Fibroblast of skin of left biceps (primary cell): ENCODE measurements around the gene SEPTIN1.
A peak's percentile ranks its signal among the peaks of the same experiment; 100 is the strongest.

Experiments
- DNase-seq, 2 experiments: peaks; one replicate each; pipeline ENCODE4 v3.0.0-alpha.2; 2013; ENCODE audit warnings: low read depth in 2 of 2

SEPTIN1 gene

GRCh38 chr16:30382111-30382881 lies at the start of gene SEPTIN1:
SEPTIN1 (minus strand) TSS chr16:30382561; CDS start chr16:30382542, 19 bp downstream.
- no peak for DNase-seq

- DNase-seq: no peak
Measured at GRCh38 chr16:30430428-30430970, 48.1 kb upstream of the SEPTIN1 start.

DNA sequence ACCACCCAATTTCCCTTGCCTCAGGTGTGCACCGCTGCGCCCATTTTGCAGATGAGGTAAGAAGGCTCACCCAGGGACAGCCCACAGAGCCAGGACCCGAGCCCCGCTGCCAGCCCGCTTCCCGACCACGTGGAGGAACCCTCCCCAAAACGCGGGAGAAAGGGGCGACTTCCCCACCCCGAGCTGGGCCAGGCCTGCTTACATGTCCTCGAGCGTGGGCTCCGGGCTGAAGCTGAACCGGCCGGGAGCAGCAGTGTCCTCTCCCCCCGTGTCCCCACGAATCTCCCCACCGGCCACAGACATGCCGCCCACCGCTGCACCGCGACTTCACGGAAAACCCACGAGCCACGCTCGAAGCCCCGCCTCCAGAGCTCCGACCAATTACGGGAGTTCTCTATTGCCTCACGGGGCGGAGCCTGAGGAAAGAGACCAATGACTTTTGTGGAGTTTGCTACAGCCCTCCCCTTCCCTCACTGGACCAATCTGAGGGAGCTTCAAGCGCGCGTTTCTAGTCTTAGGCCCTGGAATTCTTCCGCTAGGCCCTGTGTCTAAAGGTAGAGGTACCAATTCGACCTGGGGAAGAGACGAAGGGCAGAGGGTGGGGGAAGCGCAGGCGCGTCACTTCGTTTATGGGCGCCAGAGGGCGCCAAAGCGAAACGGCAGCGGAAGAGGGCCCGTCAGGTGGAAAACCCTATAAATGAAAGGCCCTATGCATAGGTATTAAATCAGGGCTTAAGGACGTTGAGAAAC lies 47.5 kb upstream of the SEPTIN1 start, which contains the start of gene DCTPP1:
Gene DCTPP1 (minus strand): TSS at position 353 of the 750 bp plus-strand sequence. CDS start 50 bp downstream, at position 303.
- peak; percentile 94 to 95 for DNase-seq

- no peak for DNase-seq
Measured at GRCh38 chr16:30429418-30429677, 47.0 kb upstream of the SEPTIN1 start.

DNA sequence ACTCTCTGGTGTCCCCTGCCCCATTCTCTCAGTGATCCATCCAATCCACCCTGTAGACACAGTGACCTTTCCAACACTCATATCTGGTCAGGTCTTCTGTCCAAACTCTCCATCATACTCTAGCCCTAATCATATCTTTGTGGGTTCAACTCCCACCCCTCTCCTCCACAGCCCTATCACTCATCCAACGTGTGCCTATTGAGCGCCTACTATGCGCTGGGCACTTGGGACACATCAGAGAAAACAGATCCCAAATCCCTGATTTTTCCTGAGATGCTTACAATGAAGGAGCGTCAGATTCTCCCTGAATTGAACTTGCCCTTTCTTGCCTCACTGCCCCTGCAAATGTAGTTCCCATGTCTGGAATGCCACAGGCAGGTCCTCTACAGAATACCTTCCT lies 45.7 kb upstream of the SEPTIN1 start:
- no peak for DNase-seq

GRCh38 chr16:30421010-30421409 lies 38.6 kb upstream of the SEPTIN1 start:
- DNase-seq: no peak

DNA sequence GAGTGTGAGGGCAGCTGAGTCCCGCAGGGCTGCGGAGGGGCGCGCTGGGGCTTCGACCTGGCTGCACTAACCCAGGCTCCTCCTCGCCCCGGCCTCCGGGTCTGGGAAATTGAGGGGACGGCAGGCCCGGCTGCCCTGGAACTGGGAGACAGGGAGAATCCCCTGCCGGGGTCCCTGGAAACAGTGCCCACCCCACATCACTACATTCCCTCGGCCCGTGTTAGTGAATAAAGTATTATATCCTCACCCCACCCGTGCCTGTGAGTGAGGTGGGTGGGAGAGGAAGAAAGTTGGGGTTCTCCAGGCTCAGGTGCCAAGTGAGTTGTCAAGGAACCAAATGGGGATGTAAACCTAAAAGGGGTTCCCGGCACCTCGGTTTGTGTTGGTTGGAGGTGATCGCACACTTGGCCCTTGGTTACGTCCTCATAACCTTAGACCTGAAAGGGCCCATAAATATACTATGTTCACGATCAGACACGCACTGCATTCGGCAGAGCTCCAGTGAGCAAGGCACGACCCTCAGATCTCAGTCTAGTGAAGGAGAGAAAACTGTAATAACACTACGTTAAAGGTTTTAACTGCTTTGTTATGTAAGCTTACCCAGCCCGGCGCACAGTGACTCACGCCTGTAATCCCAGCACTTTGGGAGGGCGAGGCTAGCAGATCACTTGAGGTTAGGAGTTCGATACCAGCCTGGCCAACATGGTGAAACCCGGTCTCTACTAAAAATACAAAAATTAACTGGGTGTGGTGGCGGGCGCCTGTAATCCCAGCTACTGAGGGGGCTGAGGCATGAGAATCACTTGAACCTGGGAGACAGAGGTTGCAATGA lies 36.2 kb upstream of the SEPTIN1 start:
- no peak for DNase-seq

GRCh38 chr16:30417529-30418349 lies 35.4 kb upstream of the SEPTIN1 start:
- peak; percentile 69 to 72 for DNase-seq

GRCh38 chr16:30416624-30417528 lies 34.5 kb upstream of the SEPTIN1 start:
- DNase-seq: no peak

DNA sequence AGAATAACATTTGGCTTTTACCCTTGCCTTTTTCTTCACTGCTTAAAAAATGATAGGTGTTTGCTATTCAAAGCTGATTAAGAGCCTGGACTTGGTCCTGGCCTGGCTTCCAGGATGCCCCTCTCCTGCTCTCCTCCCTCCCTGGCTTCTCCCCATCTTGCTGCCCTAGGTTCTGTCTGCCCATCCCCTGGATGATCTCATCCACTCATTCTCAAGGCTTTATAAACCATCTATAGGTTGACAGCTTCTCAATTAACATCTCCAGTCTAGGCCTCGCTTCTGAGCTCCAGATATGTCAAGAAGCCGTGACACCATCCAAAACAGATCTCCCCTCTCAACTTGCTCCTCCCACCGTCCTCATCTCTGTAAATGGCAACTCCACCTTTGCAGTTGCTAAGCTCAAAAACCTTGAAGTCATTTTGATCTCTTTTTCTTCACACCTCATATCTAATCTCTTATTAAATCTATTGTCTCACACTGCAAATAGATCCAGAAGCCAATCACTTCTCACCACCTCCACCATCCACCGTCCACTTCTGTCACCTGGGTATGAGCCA lies 33.8 kb upstream of the SEPTIN1 start:
- DNase-seq: no peak

DNA sequence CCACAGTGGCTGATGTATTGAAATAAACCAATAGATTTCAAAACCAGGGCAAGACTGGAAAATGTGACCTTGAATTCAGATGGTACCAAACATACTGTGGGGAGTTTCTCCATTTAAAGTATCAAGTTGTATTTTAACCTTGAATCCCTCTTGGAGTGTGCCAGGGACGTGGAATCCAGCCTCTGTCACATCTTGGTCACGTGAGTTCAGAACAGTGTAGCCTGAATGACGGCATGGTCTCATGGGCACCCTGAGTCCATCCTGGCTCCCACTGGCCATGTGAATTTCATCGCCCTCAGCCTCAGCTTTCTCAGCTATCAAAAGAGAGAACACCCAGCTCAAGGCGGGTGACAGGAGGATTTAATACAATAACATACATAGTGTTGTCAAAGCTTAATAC lies 31.8 kb upstream of the SEPTIN1 start:
- DNase-seq: no peak

DNA sequence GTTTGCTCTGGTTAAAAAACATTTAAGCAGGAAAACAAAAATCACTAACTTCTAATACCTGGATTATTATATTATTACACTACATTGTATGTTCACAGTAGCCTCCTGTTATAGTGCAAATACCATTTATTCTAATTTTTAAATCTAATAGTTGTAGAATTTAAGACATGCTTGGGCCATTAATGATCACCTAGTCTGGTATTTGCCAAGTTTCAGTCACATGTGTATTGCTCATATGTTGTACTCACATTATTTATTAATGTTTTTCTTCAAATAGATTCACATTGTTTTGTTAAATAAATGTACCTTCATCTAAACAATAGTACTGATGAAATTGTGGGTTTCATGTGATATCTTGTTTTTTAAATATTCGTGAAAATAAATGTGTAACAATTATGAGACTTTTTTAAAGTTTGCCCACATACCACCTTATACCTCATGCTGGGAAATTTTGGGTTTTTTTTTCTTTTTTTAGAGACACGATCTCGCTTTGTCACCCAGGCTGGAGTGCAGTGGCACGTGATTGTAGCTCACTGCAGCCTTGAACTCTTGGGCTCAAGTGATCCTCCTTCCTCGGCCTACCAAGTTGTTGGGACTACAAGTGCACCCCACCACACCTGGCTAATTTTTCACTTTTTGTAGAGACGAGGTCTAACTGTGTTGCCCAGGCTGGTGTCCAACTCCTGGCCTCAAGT lies 30.9 kb upstream of the SEPTIN1 start:
- no peak for DNase-seq

DNA sequence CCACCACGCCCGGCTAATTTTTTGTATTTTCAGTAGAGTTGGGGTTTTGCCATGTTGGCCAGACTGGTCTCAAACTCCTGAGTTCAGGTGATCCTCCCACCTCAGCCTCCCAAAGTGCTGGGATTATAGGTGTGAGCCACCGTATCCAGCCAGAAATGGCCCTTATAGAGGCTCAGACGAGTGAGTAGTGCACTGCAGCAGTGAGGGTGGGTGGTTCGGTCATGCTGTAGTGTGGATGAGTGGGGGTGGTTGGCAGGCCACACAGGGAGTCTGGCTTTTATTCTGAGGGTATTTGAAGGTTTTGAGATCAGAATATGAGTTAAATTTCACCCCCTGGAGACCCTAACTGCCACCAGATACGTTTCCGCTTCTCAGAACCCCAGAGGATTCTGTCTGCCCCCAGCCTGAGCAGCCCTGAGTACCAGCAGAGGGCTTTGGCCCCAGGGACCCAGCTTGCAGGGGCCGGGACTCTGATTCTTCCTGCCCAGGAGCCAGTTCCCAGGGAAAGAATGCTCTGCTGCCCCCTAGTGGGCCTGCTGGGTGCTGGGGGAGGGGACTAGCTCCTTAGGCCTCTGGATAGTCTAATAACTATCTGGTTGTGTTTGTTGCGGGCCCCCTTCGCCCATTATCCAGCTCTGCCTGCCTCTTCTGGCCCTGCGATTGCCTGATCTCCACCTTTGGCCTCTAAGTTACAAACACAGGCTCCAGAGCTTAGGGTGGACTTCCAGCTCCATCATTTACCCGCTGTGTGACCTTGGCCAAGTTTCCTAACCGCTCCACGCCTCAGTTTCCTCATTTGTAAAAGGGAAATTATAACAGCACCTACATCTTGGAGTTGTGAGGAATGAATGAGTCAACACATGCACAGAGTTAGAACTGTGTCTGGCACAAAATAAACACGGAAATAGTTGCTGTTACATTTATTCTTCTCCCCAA lies 27.0 kb upstream of the SEPTIN1 start:
- peak; percentile 44 to 61 for DNase-seq

DNA sequence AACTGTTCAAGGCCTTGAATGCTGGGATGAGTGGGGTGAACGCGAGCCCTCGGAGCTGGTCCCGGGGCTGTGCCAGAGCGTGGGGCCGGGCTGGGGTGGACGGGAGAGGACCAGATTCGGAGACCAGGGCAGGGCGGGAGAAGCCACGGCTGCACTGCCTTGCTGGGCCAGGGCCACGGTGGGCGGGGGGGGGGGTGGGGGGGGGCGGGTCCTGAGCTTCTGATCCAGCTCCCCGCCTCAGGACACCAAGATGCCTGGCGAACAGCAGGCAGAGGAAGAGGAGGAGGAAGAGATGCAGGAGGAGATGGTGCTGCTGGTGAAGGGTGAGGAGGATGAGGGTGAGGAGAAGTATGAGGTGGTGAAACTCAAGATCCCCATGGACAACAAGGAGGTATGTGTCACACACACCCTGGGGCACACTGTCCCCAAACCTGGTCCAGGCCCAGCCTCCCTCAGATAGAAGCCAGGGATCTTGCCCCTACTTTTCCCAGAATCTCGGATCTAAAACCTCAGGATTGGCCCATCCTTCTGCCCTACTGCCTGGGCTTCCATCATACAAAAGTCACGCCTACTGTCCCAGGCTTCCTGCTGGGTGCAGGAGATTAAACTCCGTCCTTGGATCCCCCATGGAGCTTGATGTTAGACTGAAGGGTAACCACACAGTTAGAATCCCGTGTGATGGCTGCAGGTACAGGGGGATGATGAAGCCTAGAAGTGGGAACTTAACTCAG lies 25.6 kb upstream of the SEPTIN1 start:
- DNase-seq: no peak

DNA sequence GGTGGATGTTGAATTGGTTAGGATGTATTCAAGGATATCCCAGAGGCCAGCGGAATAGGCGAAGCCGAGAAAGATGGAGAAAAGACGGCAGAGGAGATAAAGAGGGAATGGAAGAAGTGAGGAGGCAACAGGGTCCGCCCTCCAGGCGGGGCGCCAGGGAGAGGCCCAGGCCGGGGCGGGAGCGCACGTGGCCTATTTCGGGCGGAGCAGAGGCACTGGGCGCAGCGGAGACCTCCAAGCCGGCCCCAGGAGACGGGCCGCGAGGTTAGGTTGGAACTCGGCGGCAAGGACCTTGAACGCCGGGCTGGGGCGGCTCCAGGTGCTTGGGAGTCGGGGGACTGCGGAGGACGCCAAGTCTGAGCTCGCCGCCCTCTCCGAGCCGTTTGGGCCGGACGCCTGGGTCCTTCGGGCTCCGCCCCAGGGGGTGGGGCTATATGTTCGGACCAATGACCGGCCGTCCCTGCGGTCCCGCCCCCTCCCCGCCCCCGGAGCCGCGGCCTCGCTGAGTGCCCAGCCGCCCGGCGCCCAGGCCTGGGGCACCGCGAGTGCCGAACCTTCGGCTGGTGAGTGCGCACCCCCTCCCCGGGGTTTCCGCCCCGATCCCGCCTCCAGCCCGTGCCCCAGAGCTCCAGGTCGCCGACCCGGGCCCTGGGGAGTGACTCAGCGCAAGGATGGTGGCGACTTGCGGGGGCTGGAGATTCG lies 24.9 kb upstream of the SEPTIN1 start, which contains the start of gene ZNF771:
Gene ZNF771 (plus strand): TSS at position 505 of the 702 bp plus-strand sequence. CDS start 448 bp downstream, outside the sequence.
- peak; percentile 67 to 68 for DNase-seq

GRCh38 chr16:30406795-30407101 lies 24.4 kb upstream of the SEPTIN1 start:
- no peak for DNase-seq
